ENCODE data around the gene DGKD. TPM values are rescaled to one million over a fixed set of nuclear protein-coding genes. Genes with fewer than 3 reads are reported as not detected.

Gene DGKD
- total RNA-seq, 1 experiment from 2014 or later, result 105 TPM

DNA sequence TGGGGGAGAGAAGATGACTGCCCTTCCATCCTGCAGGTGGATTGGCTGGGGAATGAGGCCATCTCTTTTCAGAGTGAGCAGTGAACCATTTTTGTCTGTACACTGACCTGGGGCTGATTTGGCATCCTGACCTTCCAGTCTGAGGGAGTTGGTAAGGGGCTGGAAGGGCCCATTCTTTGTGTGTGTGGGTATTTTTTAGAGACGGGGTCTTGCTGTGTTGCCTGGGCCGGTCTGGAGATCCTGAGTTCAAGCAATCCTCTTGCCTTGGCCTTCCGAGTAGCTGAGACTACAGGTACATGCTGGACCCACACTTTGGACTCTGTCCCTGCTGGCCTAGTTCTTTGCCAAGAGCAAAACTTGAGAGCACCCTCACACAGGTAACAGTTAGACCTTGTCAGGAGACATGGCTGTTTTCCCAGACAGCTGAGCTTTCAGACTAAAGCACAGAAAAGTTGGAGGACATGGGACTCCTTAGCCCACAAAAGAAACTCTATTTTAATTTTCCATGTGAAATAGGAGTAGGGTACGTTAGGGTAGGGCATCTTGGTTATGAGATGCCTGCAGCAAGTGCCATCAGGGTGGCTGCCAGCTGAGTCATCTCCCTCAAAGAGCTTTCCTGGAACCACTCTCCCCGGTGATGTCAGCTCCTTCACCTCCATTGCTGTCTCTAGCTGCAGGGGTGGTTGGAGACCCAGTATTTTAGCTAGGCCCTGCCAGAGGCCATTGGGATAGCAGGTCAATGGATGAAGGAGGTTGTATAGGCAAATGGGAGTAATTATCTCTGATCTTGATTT lies 60.7 kb downstream of the DGKD start:
- H3K9me3 ChIP-seq, result peaks cover 7% of the 10 kb centered on the region; the same call in 1 of the 2 replicates
- Mint-ChIP-seq H3K4me3 (ENCODE audit: unreplicated experiment) (no peak overlapping the region), H3K9me3 (ENCODE audit: unreplicated experiment) (no peaks in the 10 kb centered on the region), H3K36me3 (ENCODE audit: insufficient read depth, unreplicated experiment) (peaks cover 50% of the 10 kb centered on the region), H3K4me1 (ENCODE audit: low read depth, unreplicated experiment) (peaks cover 20% of the 10 kb centered on the region), H3K27ac (ENCODE audit: unreplicated experiment) (no peak overlapping the region), H3K27me3 (ENCODE audit: insufficient read depth, unreplicated experiment) (no peaks in the 10 kb centered on the region)
- peaks cover 10% of the 10 kb centered on the region for H3K4me1 ChIP-seq
- TF ChIP-seq CTCF (IDR thresholded peaks at IDR 0.05; ENCODE audit: insufficient read depth in 1 of 2, low read depth in 1 of 2, low read length in 1 of 2, severe bottlenecking in 1 of 2, unreplicated experiment in 1 of 2), result no peak
- CTCF ChIA-PET, result interaction anchor here (0.9 to 1.3 kb wide), 2 partner anchors 8 to 11 kb away, joined by 3 read pairs; no protein-coding TSS in a partner anchor
- H3K36me3 ChIP-seq (ENCODE audit: control insufficient read depth, insufficient read depth, low read length), result no peaks in the 10 kb centered on the region
- intact Hi-C loops (cut with micrococcal nuclease; ENCODE audit: unreplicated experiment), result no loop called here
- no peak for DNase-seq
- POLR2A ChIA-PET, result no interaction called here
- no peaks in the 10 kb centered on the region for H3K27me3 ChIP-seq (replicated peaks; ENCODE audit: control insufficient read depth, insufficient read depth, low read length)
- no peak overlapping the region for H3K4me3 ChIP-seq (ENCODE audit: low read depth, low read length)
- no TSS peak for BruUV-seq (replicated peaks)

DNA sequence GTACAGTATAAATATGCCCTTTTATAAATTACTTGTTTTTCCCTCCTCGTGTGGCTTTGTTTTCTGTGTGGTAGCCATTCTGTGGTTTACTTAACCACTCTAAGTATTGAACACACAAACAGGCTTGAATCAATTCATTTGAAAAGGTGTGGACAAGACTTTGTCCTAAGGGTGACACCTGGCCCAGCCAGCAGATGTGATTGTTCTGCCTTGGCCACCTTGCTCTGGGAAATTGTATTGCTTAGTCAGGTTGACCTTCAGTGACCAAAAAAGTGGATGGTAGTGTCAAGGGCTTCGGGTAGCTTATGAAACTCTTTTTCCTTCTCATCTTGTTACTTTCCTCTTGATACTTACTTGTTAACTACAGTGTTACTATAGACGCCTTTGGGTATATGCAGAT lies 61.9 kb downstream of the DGKD start:
- no TSS peak for BruUV-seq (replicated peaks)
- no peaks in the 10 kb centered on the region for H3K9me3 Mint-ChIP-seq (ENCODE audit: unreplicated experiment)
- no peaks in the 10 kb centered on the region; the same call in 1 of the 2 replicates for H3K4me1 ChIP-seq
- peaks cover 22% of the 10 kb centered on the region for H3K4me1 Mint-ChIP-seq (ENCODE audit: low read depth, unreplicated experiment)
- CTCF ChIA-PET, result interaction anchor here (0.7 kb wide), 1 partner anchor 12 kb away, joined by 3 read pairs; no protein-coding TSS in a partner anchor
- peaks cover 7% of the 10 kb centered on the region; the same call in 1 of the 2 replicates for H3K9me3 ChIP-seq
- intact Hi-C loops (cut with micrococcal nuclease; ENCODE audit: unreplicated experiment), result no loop called here
- no peaks in the 10 kb centered on the region for H3K36me3 ChIP-seq (ENCODE audit: control insufficient read depth, insufficient read depth, low read length)
- TF ChIP-seq CTCF (IDR thresholded peaks at IDR 0.05; ENCODE audit: insufficient read depth in 1 of 2, low read depth in 1 of 2, low read length in 1 of 2, severe bottlenecking in 1 of 2, unreplicated experiment in 1 of 2), result no peak
- peaks cover 57% of the 10 kb centered on the region for H3K36me3 Mint-ChIP-seq (ENCODE audit: insufficient read depth, unreplicated experiment)
- no peak overlapping the region for H3K4me3 ChIP-seq (ENCODE audit: low read depth, low read length)
- POLR2A ChIA-PET, result no interaction called here
- H3K27ac Mint-ChIP-seq (ENCODE audit: unreplicated experiment), result no peak overlapping the region
- no peaks in the 10 kb centered on the region for H3K27me3 Mint-ChIP-seq (ENCODE audit: insufficient read depth, unreplicated experiment)
- no peaks in the 10 kb centered on the region for H3K27me3 ChIP-seq (replicated peaks; ENCODE audit: control insufficient read depth, insufficient read depth, low read length)
- no peak overlapping the region for H3K4me3 Mint-ChIP-seq (ENCODE audit: unreplicated experiment)
- no peak for DNase-seq

DNA sequence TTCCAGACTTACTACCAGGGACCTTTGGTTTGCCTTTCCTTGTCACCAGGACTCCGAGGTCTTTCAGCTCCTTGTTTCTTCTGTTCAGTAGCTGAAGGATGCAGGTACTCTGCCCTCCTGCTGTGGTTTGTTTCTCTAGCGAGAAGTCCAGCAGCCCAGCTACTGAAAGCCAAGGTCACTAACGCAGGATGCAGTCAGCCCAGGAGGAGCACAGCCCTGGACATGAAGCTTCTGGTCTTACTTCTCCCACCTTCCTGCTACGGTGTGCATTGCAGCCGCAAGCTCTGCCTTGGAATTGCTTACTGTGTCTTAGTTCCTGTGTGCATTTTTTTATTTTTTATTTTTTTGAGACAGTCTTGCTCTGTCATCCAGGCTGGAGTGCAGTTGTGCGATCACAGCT lies 62.4 kb downstream of the DGKD start:
- Histone ChIP-seq H3K4me3 (ENCODE audit: low read depth, low read length) (no peak overlapping the region), H3K27me3 (replicated peaks; ENCODE audit: control insufficient read depth, insufficient read depth, low read length) (no peaks in the 10 kb centered on the region), H3K9me3 (peaks cover 7% of the 10 kb centered on the region; the same call in 1 of the 2 replicates), H3K4me1 (peaks cover 4% of the 10 kb centered on the region), H3K36me3 (ENCODE audit: control insufficient read depth, insufficient read depth, low read length) (no peaks in the 10 kb centered on the region)
- peaks cover 62% of the 10 kb centered on the region for H3K36me3 Mint-ChIP-seq (ENCODE audit: insufficient read depth, unreplicated experiment)
- intact Hi-C loops (cut with micrococcal nuclease; ENCODE audit: unreplicated experiment), result no loop called here
- CTCF ChIA-PET, result interaction anchor here (0.7 kb wide), 1 partner anchor 12 kb away, joined by 3 read pairs; no protein-coding TSS in a partner anchor
- no peak overlapping the region for H3K27ac Mint-ChIP-seq (ENCODE audit: unreplicated experiment)
- BruUV-seq (replicated peaks), result no TSS peak
- POLR2A ChIA-PET, result no interaction called here
- H3K4me1 Mint-ChIP-seq (ENCODE audit: low read depth, unreplicated experiment), result peaks cover 27% of the 10 kb centered on the region
- no peaks in the 10 kb centered on the region for H3K9me3 Mint-ChIP-seq (ENCODE audit: unreplicated experiment)
- DNase-seq, result no peak
- TF ChIP-seq CTCF (IDR thresholded peaks at IDR 0.05; ENCODE audit: insufficient read depth in 1 of 2, low read depth in 1 of 2, low read length in 1 of 2, severe bottlenecking in 1 of 2, unreplicated experiment in 1 of 2), result no peak
- H3K4me3 Mint-ChIP-seq (ENCODE audit: unreplicated experiment), result no peak overlapping the region
- H3K27me3 Mint-ChIP-seq (ENCODE audit: insufficient read depth, unreplicated experiment), result no peaks in the 10 kb centered on the region

All from Caco-2 (cell line).